Upper lobe of right lung (tissue), 1 donor: ENCODE data around the gene GLI3. TPM values are rescaled to one million over a fixed set of nuclear protein-coding genes. Genes with fewer than 3 reads are reported as not detected.

Experiments
- ATAC-seq: fragments of 200-7000 bp; cut with Tn5 transposase; one replicate; pipeline ENCODE4 v1.9.1; 2020; ENCODE audit warnings: mild to moderate bottlenecking, moderate library complexity
- DNase-seq: peaks from one replicate; pipeline ENCODE4 v3.0.0-alpha.2; 2020
- H3K27ac ChIP-seq: fragments of 200-600 bp; one replicate; pipeline ENCODE4 v1.8.0; 2022
- H3K27me3 ChIP-seq: fragments of 200-600 bp; one replicate; pipeline ENCODE4 v1.8.0; 2022; ENCODE audit warnings: mild to moderate bottlenecking
- H3K36me3 ChIP-seq: fragments of 200-600 bp; one replicate; pipeline ENCODE4 v1.8.0; 2022
- H3K4me1 ChIP-seq: fragments of 200-600 bp; one replicate; pipeline ENCODE4 v1.8.0; 2022
- H3K4me3 ChIP-seq: fragments of 200-600 bp; one replicate; pipeline ENCODE4 v1.8.0; 2022; ENCODE audit warnings: mild to moderate bottlenecking
- H3K9me3 ChIP-seq: fragments of 200-600 bp; one replicate; pipeline ENCODE4 v1.8.0; 2022
- intact Hi-C: fragments of 100-400 bp; cut with DNase I; formaldehyde crosslinking; loops from one replicate; pipeline ENCODE4 v1.11.0; 2022
- total RNA-seq: library from RNA; stranded (reverse); fragmentation: NEBNext Ultra II Directional; extraction: Animal tissue kit (Norgen Biotek cat#: 25700); gene quantifications from one replicate; pipeline ENCODE4 v1.2.1, GENCODE V29; 2021
- TF ChIP-seq, protein P1 (sequence below): fragments of 200-600 bp; IDR thresholded peaks from one replicate; pipeline ENCODE4 v1.8.0; 2022; ENCODE audit warnings: antibody characterized with exemption
- donor health status: DM: no; HTN: yes; CAD: no; lungs with severe emphysema.

GLI3 gene
- total RNA-seq, 1 donor from 2014 or later: 17.5 TPM

DNA sequence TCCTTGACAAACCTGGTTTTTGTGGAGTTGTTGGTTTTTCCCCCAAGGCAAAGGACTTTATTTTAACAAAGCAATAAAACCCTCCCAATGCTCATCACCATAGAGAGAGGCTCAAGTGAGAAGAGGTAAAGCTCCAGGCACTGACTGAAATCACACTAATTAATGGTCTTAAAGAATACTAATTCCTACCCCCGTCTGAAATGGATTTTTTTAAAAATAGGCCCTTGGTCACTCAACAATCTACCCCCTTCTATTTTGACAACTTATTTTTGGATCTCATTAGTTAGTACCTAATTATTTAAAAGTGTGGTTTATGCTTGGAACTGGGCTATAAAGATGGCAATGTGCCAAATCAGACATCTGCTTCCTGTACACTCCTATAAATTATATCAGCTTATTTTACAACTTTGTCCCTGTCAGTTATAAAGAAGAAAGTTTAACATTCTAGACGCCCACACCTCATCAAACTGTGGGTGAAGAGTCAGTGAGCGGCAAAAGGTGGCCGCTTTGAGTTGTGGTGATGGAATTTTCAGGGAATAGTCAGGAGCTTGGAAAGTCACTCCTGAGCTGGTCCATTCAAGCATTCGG, 10.6 kb downstream of the GLI3 start:
- no peak for ATAC-seq
- intact Hi-C loops: no loop called here
- no peaks in the 10 kb centered on the region for H3K9me3 ChIP-seq
- TF ChIP-seq, protein P1, sequence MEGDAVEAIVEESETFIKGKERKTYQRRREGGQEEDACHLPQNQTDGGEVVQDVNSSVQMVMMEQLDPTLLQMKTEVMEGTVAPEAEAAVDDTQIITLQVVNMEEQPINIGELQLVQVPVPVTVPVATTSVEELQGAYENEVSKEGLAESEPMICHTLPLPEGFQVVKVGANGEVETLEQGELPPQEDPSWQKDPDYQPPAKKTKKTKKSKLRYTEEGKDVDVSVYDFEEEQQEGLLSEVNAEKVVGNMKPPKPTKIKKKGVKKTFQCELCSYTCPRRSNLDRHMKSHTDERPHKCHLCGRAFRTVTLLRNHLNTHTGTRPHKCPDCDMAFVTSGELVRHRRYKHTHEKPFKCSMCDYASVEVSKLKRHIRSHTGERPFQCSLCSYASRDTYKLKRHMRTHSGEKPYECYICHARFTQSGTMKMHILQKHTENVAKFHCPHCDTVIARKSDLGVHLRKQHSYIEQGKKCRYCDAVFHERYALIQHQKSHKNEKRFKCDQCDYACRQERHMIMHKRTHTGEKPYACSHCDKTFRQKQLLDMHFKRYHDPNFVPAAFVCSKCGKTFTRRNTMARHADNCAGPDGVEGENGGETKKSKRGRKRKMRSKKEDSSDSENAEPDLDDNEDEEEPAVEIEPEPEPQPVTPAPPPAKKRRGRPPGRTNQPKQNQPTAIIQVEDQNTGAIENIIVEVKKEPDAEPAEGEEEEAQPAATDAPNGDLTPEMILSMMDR: no peak
- no peak overlapping the region for H3K4me3 ChIP-seq
- DNase-seq: no peak
- H3K27me3 ChIP-seq: peaks cover 3% of the 10 kb centered on the region
- no peak overlapping the region for H3K27ac ChIP-seq
- H3K4me1 ChIP-seq: peaks cover 7% of the 10 kb centered on the region
- no peaks in the 10 kb centered on the region for H3K36me3 ChIP-seq

GRCh38 chr7:42224391-42225003, 12.5 kb downstream of the GLI3 start:
- Histone ChIP-seq H3K4me1 (peaks cover 7% of the 10 kb centered on the region), H3K27ac (no peak overlapping the region), H3K4me3 (no peak overlapping the region), H3K27me3 (peaks cover 3% of the 10 kb centered on the region), H3K9me3 (no peaks in the 10 kb centered on the region), H3K36me3 (no peaks in the 10 kb centered on the region)
- TF ChIP-seq, protein P1: no peak
- no peak for ATAC-seq
- no peak for DNase-seq
- intact Hi-C loops: no loop called here

DNA sequence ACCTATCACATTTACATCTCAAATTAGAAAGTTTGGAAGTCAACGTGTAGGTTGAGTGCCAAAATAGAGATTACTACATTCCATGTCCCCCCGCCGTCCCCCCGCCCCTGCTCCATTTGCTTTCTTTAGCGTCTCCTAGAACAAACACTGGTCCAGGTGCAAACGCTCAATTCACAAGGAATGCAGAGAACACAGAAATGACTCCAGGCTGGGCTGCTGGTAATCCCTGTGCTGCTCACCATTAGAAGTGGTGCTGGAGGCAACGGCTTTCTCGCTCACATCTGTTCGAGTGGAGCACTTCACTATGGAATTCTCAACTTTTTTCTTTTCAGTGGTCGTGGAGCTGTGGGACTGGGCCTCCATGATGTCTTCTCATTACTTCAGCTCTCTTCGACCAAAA, 14.1 kb downstream of the GLI3 start:
- no peaks in the 10 kb centered on the region for H3K27me3 ChIP-seq
- no peaks in the 10 kb centered on the region for H3K36me3 ChIP-seq
- H3K4me3 ChIP-seq: no peak overlapping the region
- peaks cover 7% of the 10 kb centered on the region for H3K4me1 ChIP-seq
- H3K9me3 ChIP-seq: no peaks in the 10 kb centered on the region
- ATAC-seq (no peak), DNase-seq (no peak)
- TF ChIP-seq, protein P1: no peak
- no peak overlapping the region for H3K27ac ChIP-seq
- intact Hi-C loops: no loop called here

GRCh38 chr7:42222125-42222524, 14.9 kb downstream of the GLI3 start:
- intact Hi-C loops: no loop called here
- no peak for ATAC-seq
- TF ChIP-seq, protein P1: no peak
- Histone ChIP-seq H3K4me1 (peaks cover 7% of the 10 kb centered on the region), H3K36me3 (no peaks in the 10 kb centered on the region), H3K4me3 (no peak overlapping the region), H3K9me3 (no peaks in the 10 kb centered on the region), H3K27me3 (no peaks in the 10 kb centered on the region), H3K27ac (no peak overlapping the region)
- no peak for DNase-seq

- no peaks in the 10 kb centered on the region for H3K9me3 ChIP-seq
- intact Hi-C loops: no loop called here
- no peaks in the 10 kb centered on the region for H3K27me3 ChIP-seq
- no peak overlapping the region for H3K27ac ChIP-seq
- TF ChIP-seq, protein P1: no peak
- ATAC-seq (no peak), DNase-seq (no peak)
- no peaks in the 10 kb centered on the region for H3K36me3 ChIP-seq
- H3K4me3 ChIP-seq: no peak overlapping the region
- H3K4me1 ChIP-seq: no peaks in the 10 kb centered on the region
Measured at GRCh38 chr7:42221304-42221703, 15.7 kb downstream of the GLI3 start.
